MM.1S (cell line): ENCODE measurements around the gene IRS1.

Source experiments
- DNase-seq: peaks from one replicate; pipeline ENCODE4 v3.0.0-alpha.2; 2015
- H2AFZ ChIP-seq: fragments of 300-600 bp; sonication (generic); 2 replicates; pipeline ENCODE4 v1.6.0; 2016; ENCODE audit warnings: antibody characterized with exemption, low read length
- H3F3A ChIP-seq: fragments of 300-600 bp; sonication (generic); 2 replicates; pipeline ENCODE4 v1.6.1; 2016; ENCODE audit warnings: mild to moderate bottlenecking, antibody characterized with exemption, low read length, moderate library complexity, mixed read lengths; ENCODE audit not compliant: insufficient read depth
- H3K27ac ChIP-seq: fragments of 300-600 bp; sonication (generic); 2 replicates; pipeline ENCODE4 v1.5.1; 2016; ENCODE audit warnings: mild to moderate bottlenecking, low read length
- H3K27me3 ChIP-seq: fragments of 300-600 bp; sonication (generic); replicated peaks from 2 replicates; pipeline ENCODE4 v1.6.0; 2016; ENCODE audit warnings: low read length; ENCODE audit not compliant: insufficient read depth
- H3K36me3 ChIP-seq: fragments of 300-600 bp; sonication (generic); replicated peaks from 2 replicates; pipeline ENCODE4 v1.6.1; 2016; ENCODE audit warnings: mild to moderate bottlenecking, low read length, mixed read lengths; ENCODE audit not compliant: insufficient read depth
- H3K4me1 ChIP-seq: fragments of 300-600 bp; sonication (generic); 2 replicates; pipeline ENCODE4 v1.6.1; 2016; ENCODE audit warnings: low read length, mixed read lengths
- H3K4me2 ChIP-seq: fragments of 300-600 bp; sonication (generic); 2 replicates; pipeline ENCODE4 v1.6.0; 2016; ENCODE audit warnings: low read depth, low read length
- H3K4me3 ChIP-seq: fragments of 300-600 bp; sonication (generic); 2 replicates; pipeline ENCODE4 v1.5.1; 2016; ENCODE audit warnings: low read length, mixed read lengths
- H3K79me2 ChIP-seq: fragments of 300-600 bp; sonication (generic); 2 replicates; pipeline ENCODE4 v1.6.1; 2016; ENCODE audit warnings: mixed run types, low read length, mixed read lengths
- H3K9ac ChIP-seq: fragments of 300-600 bp; sonication (generic); 2 replicates; pipeline ENCODE4 v1.6.1; 2016; ENCODE audit warnings: low read length, mixed read lengths
- H3K9me2 ChIP-seq: fragments of 300-600 bp; sonication (generic); replicated peaks from 2 replicates; pipeline ENCODE4 v1.6.1; 2016; ENCODE audit warnings: mild to moderate bottlenecking, low read length, mixed read lengths; ENCODE audit not compliant: insufficient read depth
- H3K9me3 ChIP-seq: fragments of 300-600 bp; sonication (generic); replicated peaks from 2 replicates; pipeline ENCODE4 v1.6.1; 2016; ENCODE audit warnings: mild to moderate bottlenecking, low read length, mixed read lengths; ENCODE audit not compliant: insufficient read depth
- H4K20me1 ChIP-seq: fragments of 300-600 bp; sonication (generic); 2 replicates; pipeline ENCODE4 v1.6.1; 2016; ENCODE audit warnings: mild to moderate bottlenecking, low read length, moderate library complexity, mixed read lengths; ENCODE audit not compliant: insufficient read depth
- EZH2 ChIP-seq: fragments of 300-600 bp; sonication (generic); optimal IDR thresholded peaks from 2 replicates; pipeline ENCODE3; 2017; ENCODE audit warnings: low read depth, mild to moderate bottlenecking, antibody characterized with exemption, low read length, mixed read lengths
- EZH2phosphoT487 ChIP-seq: fragments of 300-600 bp; sonication (generic); IDR thresholded peaks from 2 replicates; pipeline ENCODE4 v1.6.1; 2018; ENCODE audit warnings: antibody characterized with exemption, low read length
- TF ChIP-seq, protein P1 (sequence below): fragments of 300-600 bp; sonication (generic); IDR thresholded peaks from 2 replicates; pipeline ENCODE4 v1.5.1; 2016; ENCODE audit warnings: antibody characterized with exemption, low read length, mixed read lengths

The IRS1 gene

DNA sequence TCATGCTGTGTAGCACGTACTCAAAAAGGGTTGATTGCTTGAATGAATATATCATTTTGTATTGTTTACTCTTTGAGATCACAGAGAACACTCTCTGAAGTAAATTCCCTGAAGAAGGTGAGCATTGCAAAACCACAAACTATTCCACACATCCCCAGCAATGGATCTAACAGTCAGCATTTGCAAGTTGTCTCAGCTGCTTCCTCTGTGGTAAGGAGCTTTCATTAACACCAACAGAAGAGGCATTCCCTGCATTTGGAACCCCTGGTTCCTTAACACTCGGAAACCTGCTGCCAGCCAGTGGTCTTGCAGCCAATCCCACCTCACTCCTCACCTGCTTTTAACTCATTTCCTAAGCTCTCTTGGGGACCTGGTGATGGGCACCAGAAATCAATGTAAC lies 108.4 kb downstream of the IRS1 start:
- no peaks in the 10 kb centered on the region for H3K9me2 ChIP-seq
- no peak overlapping the region for H3K9ac ChIP-seq
- no peaks in the 10 kb centered on the region for H3K36me3 ChIP-seq
- no peaks in the 10 kb centered on the region for H3F3A ChIP-seq
- H2AFZ ChIP-seq, result no peak overlapping the region
- H3K27ac ChIP-seq, result no peak overlapping the region
- DNase-seq, result no peak
- H3K27me3 ChIP-seq, result no peaks in the 10 kb centered on the region
- no peaks in the 10 kb centered on the region for H4K20me1 ChIP-seq
- no peaks in the 10 kb centered on the region for H3K9me3 ChIP-seq
- TF ChIP-seq, protein P1, sequence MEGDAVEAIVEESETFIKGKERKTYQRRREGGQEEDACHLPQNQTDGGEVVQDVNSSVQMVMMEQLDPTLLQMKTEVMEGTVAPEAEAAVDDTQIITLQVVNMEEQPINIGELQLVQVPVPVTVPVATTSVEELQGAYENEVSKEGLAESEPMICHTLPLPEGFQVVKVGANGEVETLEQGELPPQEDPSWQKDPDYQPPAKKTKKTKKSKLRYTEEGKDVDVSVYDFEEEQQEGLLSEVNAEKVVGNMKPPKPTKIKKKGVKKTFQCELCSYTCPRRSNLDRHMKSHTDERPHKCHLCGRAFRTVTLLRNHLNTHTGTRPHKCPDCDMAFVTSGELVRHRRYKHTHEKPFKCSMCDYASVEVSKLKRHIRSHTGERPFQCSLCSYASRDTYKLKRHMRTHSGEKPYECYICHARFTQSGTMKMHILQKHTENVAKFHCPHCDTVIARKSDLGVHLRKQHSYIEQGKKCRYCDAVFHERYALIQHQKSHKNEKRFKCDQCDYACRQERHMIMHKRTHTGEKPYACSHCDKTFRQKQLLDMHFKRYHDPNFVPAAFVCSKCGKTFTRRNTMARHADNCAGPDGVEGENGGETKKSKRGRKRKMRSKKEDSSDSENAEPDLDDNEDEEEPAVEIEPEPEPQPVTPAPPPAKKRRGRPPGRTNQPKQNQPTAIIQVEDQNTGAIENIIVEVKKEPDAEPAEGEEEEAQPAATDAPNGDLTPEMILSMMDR, result no peak
- no peaks in the 10 kb centered on the region for H3K4me1 ChIP-seq
- H3K79me2 ChIP-seq, result no peaks in the 10 kb centered on the region
- H3K4me2 ChIP-seq, result no peak overlapping the region
- H3K4me3 ChIP-seq, result no peak overlapping the region

DNA sequence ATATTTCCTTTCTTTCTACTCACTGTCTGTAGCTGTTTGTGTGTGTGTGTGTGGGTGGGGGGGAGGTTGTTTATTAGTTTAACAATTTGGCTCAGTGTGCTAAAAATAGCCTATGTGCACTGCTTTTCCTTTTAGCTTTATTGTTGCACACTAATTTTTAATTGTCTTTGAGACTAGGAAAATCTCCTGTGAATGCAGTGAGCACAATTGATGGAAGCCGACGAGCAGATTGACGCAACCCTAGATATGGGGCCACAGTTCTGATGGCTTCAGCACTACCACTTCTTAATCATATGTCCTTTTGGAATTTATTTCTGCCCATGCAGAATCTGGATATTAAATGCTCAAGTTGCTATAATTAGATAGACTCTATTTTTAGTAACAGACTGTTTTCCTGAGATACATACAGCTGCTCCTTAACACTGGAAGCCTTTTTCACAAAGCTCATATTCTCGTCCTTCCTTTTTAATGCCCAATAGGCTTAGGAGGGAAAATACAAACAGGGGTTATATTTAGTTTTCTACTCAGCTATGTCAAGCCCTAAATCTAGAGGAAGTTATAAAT lies 109.1 kb downstream of the IRS1 start:
- no peaks in the 10 kb centered on the region for H3K36me3 ChIP-seq
- H2AFZ ChIP-seq, result no peak overlapping the region
- H3K9me2 ChIP-seq, result no peaks in the 10 kb centered on the region
- H3K4me3 ChIP-seq, result no peak overlapping the region
- no peak overlapping the region for H3K4me2 ChIP-seq
- H3K27ac ChIP-seq, result no peak overlapping the region
- TF ChIP-seq EZH2, result no peak
- H3K9ac ChIP-seq, result no peak overlapping the region
- no peaks in the 10 kb centered on the region for H3K27me3 ChIP-seq
- H4K20me1 ChIP-seq, result no peaks in the 10 kb centered on the region
- H3K79me2 ChIP-seq, result no peaks in the 10 kb centered on the region
- no peaks in the 10 kb centered on the region for H3F3A ChIP-seq
- no peaks in the 10 kb centered on the region for H3K4me1 ChIP-seq
- no peak for DNase-seq
- no peaks in the 10 kb centered on the region for H3K9me3 ChIP-seq

DNA sequence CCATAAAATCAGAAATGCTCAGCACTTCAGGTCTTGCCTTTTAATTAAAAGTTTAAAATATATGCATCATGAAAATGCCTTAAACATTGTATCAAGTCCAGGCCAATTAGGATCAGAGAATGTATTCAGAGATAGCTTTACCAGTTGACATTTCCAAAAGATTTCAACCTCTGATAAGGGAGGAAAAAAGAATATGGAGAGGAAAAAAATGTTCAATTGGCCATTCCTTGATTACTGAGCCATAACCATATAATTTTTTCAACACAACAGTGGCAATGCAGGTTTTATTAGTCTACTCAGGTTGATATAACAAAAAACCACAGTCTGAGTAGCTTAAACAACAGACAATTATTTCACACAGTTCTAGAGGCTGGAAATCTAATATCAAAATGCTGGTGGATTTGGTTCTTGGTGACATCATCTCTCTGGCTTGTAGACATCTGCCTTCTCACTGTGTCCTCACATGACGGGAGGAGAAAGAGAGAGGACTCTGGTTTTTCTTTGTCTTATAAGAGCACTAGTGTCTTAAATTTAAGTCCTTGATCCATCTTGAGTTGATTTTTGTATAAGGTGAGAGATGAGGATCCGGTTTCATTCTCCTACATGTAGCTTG lies 111.9 kb downstream of the IRS1 start:
- no peak for DNase-seq
- H3K4me1 ChIP-seq, result no peaks in the 10 kb centered on the region

DNA sequence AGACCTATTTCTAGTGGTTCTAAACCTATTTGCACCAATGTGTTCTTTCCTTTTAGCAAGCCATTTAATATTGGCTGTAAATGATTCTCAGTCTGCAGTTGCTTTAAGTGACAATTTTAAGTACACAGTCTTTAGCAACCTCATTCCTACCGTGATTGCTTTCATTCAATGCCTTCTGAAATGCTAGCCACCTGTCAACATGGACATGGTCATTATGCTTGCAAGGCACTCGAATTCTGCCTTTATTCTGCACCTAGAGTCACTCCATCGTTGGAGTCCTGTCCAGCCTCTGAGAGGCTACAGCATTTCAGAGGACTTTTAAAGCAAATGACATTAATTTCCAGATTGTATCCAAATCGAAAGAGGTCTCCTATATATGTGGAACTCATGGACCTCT lies 115.1 kb downstream of the IRS1 start:
- H3K36me3 ChIP-seq, result no peaks in the 10 kb centered on the region
- H3K4me2 ChIP-seq, result no peak overlapping the region
- no peaks in the 10 kb centered on the region for H4K20me1 ChIP-seq
- H2AFZ ChIP-seq, result no peak overlapping the region
- H3K4me3 ChIP-seq, result no peak overlapping the region
- no peak overlapping the region for H3K27ac ChIP-seq
- H3K9me3 ChIP-seq, result no peaks in the 10 kb centered on the region
- TF ChIP-seq, protein P1, result no peak
- TF ChIP-seq EZH2phosphoT487 (no peak), EZH2 (no peak)
- H3K27me3 ChIP-seq, result no peaks in the 10 kb centered on the region
- no peak for DNase-seq
- H3K9ac ChIP-seq, result no peak overlapping the region
- no peaks in the 10 kb centered on the region for H3F3A ChIP-seq
- no peaks in the 10 kb centered on the region for H3K9me2 ChIP-seq
- H3K4me1 ChIP-seq, result no peaks in the 10 kb centered on the region
- H3K79me2 ChIP-seq, result no peaks in the 10 kb centered on the region

More for the DNA sequence above, 111.9 kb downstream of the IRS1 start:
- Histone ChIP-seq H3K9me3 (no peaks in the 10 kb centered on the region), H3K9me2 (no peaks in the 10 kb centered on the region), H3K36me3 (no peaks in the 10 kb centered on the region), H3K27ac (no peak overlapping the region), H3K4me2 (no peak overlapping the region), H2AFZ (no peak overlapping the region), H3K79me2 (no peaks in the 10 kb centered on the region), H3K9ac (no peak overlapping the region), H3K27me3 (no peaks in the 10 kb centered on the region), H3K4me3 (no peak overlapping the region), H4K20me1 (no peaks in the 10 kb centered on the region), H3F3A (no peaks in the 10 kb centered on the region)
- TF ChIP-seq, protein P1, result no peak
- TF ChIP-seq EZH2 (no peak), EZH2phosphoT487 (no peak)
